ENCODE results near the gene TMC1.

- TF ChIP-seq, protein P1, sequence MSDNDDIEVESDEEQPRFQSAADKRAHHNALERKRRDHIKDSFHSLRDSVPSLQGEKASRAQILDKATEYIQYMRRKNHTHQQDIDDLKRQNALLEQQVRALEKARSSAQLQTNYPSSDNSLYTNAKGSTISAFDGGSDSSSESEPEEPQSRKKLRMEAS (IDR thresholded peaks at IDR 0.05), result no peak
- no peak for TF ChIP-seq NFIC (IDR thresholded peaks at IDR 0.05)
- TF ChIP-seq EP300 (IDR thresholded peaks at IDR 0.05; ENCODE audit: borderline replicate concordance), result no peak
- TF ChIP-seq, protein P2, sequence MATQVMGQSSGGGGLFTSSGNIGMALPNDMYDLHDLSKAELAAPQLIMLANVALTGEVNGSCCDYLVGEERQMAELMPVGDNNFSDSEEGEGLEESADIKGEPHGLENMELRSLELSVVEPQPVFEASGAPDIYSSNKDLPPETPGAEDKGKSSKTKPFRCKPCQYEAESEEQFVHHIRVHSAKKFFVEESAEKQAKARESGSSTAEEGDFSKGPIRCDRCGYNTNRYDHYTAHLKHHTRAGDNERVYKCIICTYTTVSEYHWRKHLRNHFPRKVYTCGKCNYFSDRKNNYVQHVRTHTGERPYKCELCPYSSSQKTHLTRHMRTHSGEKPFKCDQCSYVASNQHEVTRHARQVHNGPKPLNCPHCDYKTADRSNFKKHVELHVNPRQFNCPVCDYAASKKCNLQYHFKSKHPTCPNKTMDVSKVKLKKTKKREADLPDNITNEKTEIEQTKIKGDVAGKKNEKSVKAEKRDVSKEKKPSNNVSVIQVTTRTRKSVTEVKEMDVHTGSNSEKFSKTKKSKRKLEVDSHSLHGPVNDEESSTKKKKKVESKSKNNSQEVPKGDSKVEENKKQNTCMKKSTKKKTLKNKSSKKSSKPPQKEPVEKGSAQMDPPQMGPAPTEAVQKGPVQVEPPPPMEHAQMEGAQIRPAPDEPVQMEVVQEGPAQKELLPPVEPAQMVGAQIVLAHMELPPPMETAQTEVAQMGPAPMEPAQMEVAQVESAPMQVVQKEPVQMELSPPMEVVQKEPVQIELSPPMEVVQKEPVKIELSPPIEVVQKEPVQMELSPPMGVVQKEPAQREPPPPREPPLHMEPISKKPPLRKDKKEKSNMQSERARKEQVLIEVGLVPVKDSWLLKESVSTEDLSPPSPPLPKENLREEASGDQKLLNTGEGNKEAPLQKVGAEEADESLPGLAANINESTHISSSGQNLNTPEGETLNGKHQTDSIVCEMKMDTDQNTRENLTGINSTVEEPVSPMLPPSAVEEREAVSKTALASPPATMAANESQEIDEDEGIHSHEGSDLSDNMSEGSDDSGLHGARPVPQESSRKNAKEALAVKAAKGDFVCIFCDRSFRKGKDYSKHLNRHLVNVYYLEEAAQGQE (IDR thresholded peaks at IDR 0.05; ENCODE audit: low read depth), result no peak
- no peak for TF ChIP-seq FOXM1 (IDR thresholded peaks at IDR 0.05; ENCODE audit: borderline replicate concordance, low read depth)
- no peak for TF ChIP-seq YY1 (IDR thresholded peaks at IDR 0.05; ENCODE audit: low read depth)
- TF ChIP-seq CREB1 (IDR thresholded peaks at IDR 0.05; ENCODE audit: low read depth), result no peak
- no peak for TF ChIP-seq CEBPB (IDR thresholded peaks at IDR 0.05)
These were observed 91.0 kb downstream of the TMC1 start for GRCh38 chr9:72612449-72612848.

All from Ishikawa (cell line).